HG02885 (cell line): ENCODE results near the gene NCSTN.
A peak's percentile ranks its signal among the peaks of the same experiment; 100 is the strongest.

Experiments used
- ATAC-seq: cut with Tn5 transposase; IDR thresholded peaks from one replicate; pipeline ENCODE4 v1.9.1; 2021; ENCODE audit warnings: mild to moderate bottlenecking; ENCODE audit not compliant: unreplicated experiment, poor library complexity

NCSTN gene

DNA sequence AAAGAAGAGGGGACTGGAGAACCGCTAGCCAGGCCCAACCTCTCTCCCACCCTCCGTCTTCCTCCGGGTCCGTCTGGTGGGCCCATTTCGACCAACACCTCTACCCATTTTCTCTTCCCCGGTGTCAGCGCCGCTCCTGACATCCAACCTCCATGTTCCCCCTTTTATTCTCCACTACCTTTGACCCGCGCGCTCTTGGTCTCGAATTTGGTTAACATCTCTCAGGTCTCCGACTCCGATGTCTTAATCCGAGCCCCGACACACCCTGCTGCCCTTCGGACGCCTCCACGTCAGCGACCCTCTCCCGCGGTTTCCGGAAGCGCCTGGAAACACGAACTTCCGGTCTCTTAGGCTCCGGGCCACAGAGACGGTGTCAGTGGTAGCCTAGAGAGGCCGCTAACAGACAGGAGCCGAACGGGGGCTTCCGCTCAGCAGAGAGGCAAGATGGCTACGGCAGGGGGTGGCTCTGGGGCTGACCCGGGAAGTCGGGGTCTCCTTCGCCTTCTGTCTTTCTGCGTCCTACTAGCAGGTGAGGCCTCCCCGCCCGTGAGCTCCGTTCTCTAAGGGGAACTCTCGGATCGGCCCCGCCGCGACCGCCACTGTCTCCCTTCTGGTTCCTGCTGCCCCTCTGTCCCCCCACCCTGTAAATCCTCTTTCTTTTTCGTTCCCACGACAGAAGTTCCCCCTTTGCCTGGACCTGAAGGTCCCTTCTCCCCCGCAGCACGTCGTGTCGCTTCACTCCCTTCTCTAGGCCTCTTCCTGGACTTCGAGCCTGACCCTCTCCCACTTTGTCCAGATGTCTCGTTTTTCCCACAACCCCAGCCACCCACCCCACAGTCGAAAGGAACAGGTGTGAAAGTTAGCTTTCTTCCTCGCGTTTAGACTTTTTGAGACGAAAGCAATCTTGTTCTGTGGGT is at the start of gene NCSTN, which contains the start of gene COPA:
TSS of gene NCSTN (plus strand) at position 431 of the 917 bp plus-strand sequence. CDS start at position 445, 14 bp downstream.
TSS of gene COPA (minus strand) at position 298 of the 917 bp plus-strand sequence. CDS start at position 218, 80 bp downstream.
- peak; percentile 93 for ATAC-seq

DNA sequence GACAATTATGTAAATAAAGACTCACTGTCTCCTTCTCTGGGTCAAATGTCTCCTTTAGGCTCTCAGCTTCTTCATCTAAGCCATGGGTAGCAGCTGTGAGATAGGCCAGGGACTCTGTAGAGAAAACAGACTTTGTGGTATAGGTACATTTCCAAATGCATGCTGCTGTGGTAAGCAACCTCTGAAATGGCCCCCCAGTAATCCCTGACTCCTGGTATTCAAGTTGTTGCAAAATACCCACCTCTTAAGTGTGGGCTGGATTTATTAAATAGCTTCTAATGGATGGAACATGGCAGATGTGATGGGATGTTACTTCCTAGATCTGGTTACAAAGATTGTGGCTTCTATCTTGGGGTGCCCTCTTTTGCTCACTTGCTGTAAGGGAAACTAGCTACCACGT is 47.1 kb upstream of the NCSTN start:
- no peak for ATAC-seq

DNA sequence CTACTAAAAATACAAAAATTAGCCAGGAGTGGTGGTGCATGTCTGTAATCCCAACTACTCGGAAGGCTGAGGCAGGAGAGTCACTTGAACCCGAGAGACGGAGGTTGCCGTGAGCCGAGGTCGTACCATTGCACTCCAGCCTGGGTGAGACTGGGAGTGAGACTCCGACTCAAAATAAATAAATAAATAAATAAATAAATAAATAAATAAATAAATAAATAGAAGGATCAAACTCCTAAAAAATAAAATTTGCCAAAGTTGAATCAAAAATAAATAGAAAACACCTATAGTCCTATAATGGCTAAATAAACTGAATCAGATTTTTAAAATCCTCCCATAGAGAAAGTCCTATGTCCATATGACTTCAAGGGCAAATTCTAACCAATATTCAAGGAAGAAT is 43.0 kb upstream of the NCSTN start:
- no peak for ATAC-seq

DNA sequence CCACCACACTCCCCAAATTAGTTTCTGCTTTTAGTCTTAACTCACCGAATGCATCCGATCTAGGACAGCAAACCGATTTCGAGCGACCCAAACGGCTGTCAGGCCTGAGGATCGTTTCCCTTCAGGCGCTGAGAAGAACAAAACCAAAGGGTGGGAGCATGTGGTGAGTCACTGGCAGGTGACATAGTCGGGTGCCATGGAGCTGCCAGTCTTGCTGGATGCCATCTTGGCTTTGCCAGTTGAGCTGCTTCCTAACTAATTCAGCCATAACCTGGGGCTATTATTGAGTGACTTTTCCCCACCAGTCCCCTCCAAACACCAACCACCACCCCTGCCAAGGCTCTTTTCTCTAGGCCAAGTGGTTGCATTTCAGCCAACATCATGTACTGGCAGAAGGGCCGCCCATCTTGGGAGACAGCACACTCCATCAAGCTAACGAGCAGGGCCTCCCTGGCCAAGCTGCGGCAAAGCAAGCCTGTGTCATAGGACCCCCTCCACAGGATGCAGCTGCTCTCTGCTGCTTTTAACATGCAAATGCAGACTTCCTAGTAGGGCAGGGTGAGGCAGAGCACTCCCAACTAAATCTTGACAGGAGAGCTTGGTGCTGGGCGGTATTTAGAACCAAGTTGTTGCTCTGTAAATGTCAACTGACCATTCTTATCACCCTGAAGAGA is 35.9 kb upstream of the NCSTN start:
- ATAC-seq = no peak

DNA sequence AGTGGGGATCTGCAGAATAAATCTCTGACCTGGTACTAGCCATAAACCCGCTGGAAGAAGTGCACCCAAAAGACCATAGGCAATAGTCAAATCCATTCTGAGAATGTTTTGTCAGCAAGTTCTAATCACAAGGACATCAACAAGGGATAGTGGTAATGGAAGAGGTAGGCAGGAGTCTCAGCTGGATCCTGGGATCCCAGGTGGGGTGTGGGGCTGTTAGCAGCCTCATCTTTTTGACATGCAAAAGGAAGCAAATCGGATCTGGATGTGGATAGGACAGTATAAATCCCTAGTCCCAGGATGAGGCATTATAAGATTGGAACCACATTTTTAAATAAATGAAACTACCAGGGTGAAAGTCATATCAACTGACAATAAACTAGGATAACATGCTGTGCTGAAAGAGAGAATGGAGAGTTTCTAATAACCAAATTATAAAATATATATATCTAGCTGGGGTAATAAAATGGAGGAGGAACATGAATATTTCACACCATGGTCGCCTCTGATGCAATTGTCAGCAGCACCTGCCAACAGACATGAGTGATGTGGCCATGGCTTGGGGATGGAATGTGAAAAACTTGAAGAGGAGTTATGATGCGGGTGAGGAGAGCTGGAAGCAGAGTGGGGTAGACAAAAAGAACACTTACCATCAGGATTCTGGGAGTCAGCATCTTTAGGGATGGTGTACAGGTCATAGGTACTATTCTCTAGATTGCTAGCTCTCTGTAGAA is 34.6 kb upstream of the NCSTN start:
- ATAC-seq = no peak

DNA sequence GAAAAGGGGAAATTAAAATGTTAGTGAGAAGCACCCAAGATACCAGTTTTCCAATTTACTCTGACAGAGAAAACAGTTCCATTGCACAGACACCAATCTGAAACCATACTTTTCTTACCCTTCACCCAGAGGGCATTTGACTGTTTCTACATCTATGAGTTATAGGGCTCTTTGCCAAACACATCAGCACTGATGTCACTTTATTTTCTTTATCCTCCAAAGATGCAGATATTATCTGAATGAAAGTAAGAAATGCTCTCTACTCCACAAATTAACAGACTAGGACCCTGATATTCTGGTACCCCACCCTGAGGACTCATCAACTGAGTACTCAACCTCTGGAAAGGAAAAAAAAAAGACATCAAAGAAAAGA is 34.0 kb upstream of the NCSTN start:
- no peak for ATAC-seq

DNA sequence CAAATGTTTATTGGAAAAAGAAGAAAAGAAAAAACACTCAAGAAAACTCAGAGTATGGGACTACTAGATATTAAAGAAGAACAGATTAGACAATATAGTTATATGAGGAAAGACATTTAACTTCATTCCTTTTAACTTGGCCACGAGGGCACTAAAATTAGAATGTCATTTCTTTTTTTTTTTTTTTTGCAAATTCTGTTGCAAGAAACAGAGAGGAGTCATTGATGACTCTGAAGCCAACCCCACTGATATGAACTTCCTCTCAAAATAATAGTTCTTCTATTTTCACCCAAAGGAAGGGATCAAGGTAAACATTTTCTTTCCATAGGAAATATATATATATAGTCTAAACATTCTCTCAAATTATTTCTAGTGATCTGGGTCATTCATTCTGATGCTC is 33.6 kb upstream of the NCSTN start:
- ATAC-seq = no peak

DNA sequence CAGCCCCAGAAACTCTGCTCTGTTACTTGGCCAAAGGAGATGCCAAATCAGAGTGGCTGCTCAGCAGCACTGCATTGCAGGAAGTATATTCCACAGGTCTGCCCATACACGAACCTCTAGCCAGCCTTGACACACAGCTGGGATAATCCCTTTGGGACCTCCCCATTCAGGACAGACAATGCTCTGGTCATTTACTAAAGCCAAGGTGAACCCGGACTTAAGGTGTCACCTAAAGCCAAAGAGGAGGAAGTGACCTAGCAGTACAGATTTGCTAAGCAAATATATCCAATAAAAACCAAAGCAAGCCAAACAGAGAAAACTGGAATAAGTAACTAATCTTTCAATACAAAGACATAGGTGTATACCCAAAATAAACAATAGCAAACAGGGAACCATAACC is 27.8 kb upstream of the NCSTN start:
- ATAC-seq = no peak

DNA sequence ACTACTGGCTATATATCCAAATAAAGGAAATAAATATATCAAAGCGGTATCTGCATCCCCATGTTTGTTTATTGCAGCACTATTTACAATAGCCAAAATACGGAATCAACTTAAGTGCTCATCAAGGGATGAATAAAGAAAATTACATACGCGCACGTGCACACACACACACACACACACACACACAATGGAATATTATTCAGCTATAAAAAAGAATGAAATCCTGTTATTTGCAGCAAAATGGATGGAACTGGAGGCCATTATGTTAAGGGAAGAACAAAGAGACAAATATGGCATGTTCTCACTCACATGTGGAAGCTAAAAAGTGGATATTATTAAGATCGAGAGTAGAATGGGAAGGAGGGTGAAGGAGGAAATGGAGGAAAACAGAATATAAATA is 20.4 kb upstream of the NCSTN start:
- no peak for ATAC-seq

DNA sequence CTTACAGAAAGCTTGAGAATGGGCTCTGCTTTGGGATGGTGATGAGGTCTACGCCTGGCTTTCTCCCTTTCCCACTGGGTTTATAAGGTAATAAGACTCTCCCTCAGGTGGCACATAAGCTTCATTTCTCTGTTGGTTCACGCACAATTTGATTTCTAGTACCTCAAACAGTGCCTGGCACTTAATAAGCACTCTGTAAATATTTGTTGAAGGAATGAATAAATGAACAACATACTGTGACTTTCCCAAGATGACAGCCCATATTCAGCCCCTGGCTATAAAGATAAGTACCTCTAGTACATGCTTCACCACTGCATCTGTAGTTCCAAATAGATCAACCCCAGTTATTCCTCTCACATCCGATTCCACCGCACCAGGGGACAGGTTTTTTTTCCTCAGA is 17.9 kb upstream of the NCSTN start:
- ATAC-seq = no peak

DNA sequence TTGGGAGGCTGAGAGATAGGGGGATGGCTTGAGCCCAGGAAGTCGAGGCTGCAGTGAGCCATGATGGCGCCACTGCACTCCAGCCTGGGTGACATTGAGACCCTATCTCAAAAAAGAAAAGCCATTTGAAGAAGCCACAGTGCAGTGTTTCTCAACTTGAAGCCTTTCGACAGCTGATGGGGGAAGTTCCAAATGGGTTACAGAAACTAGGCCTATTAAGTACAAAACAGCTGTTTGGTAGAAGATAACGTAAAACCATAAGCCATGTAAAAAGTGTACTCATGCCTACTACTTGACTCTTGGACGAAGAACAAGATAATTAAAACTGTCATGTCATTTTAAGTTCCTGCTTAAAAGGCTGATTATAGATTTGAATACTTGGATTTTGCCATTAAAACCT is 16.8 kb upstream of the NCSTN start:
- ATAC-seq = no peak

DNA sequence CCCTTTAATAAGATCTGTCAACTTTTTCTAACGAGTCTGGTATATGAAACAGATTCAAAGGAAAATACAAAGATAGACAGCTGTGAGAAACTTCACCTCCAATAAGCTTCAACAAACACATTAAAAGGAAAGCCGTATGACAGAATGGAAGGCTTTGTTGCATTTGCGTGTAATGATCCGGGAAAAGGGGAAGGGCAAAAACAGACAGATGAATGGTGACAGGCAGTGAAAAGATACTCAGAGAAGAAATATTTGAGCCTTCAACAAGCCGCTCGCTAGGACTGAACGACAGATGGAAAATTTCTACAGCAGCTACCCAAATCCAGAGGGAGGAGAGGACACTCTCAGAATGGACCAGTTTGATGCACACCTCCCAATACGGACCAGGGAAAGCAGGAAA is 15.0 kb upstream of the NCSTN start:
- ATAC-seq = no peak

DNA sequence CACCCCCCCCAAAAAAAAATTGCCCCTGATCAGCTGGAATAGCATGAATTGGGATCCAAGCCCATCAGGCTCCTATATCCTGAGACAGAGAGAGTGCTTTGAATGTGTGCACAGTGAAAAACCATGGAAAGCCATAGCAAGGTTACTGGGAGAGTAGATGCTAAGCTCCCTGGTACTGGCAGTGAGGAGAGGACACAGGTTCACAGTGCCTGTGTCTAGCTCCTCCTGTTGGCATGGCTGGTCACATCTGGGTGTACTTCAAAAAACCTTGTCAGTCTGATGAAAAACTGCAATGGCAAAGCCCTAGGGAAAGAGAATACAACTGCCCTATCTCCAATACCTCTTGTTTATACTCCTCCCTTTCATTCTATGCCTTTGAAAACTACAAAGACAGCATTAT is 13.1 kb upstream of the NCSTN start:
- ATAC-seq = no peak

DNA sequence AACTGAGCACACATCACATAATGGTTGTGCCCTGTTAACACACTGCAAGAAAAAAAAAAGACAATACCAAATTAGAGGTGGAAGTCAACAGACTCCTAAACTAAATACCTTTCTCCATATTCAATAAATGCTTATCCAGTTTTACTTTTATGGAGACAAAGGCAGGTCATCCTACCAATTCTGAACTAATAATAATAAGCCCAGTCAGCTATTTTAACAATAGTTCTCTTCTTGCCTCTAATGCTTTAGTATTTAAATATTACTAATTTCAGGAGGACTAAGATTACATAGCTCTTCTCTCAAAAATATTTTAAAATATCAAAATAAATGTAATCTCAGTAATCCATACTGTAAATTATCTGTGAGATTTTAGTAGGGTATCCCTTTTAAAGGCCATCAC is 10.7 kb upstream of the NCSTN start:
- ATAC-seq = no peak

DNA sequence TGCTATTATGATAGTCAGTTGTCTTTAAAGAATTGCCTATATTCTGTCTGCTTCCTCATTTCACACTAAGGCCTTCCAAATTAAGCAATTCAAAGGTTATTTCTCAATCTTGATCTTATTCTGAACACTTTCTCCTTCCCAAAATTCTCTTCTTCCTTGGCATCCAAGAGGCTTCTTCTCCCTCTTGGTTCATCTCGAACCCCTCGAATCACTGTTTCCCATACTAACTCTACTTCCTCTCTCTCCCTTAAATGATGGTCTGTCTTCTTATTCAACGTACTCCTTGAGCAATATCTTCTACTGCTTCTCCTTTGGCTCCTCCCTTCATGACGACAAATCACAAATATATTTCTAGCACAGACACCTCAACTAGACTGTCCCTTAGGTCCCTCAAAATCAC is 4.6 kb upstream of the NCSTN start:
- no peak for ATAC-seq

DNA sequence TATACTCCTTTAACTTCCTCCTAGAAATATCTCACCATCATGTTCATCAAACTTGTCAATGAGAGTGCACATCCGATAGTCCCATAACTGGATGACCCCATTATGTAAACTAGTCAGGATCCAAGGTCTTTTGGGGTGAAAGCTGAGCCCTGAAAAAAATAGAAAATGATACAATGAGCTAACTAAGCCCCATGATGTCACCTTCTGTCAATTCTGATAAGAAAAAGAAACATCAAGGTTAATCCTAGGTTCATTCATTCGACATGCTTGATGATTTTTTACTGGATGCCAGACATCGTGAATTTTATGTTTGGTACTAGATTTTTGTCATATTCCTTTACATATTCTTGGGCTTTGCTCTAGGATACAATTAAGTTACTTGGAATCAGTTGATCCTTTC is 3.0 kb upstream of the NCSTN start:
- ATAC-seq = no peak

DNA sequence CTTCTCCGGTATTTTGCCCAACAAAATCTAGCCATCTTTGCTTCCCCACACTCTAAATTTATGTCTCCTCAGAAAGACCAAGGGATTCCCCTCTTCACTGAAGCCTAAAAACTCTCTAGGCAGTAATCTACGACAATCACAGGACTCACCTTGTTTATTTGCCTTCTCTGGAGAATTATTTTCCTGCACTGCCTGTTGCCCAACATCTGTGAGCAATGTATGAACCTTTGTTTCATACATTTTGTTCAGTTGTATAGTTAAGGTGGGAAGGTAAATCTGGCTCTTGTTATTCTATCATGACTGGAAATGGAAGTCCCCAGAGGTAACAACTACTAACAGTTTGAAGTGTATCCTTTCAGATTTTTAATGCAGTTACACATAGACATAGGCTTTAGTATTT is 2.3 kb upstream of the NCSTN start:
- ATAC-seq = no peak

DNA sequence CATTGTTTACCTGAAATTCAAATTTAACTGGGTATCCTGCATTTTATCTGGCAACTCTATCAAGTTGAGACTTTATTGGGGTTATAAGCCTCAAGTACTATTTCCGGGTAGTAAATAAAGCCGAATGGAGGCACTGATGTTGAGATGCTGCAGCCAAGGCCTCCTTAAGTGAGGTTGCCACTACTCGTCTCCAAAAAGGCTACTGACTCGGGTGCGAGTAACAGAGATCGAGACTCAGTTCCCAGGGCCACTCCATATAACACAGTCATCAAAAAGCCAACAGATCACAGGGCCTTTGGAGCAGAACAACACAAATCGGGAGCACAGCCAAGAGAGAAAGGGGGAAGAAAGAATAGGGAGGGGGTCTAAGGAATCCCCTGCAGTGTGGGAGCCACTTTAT is 657 bp upstream of the NCSTN start:
- no peak for ATAC-seq

DNA sequence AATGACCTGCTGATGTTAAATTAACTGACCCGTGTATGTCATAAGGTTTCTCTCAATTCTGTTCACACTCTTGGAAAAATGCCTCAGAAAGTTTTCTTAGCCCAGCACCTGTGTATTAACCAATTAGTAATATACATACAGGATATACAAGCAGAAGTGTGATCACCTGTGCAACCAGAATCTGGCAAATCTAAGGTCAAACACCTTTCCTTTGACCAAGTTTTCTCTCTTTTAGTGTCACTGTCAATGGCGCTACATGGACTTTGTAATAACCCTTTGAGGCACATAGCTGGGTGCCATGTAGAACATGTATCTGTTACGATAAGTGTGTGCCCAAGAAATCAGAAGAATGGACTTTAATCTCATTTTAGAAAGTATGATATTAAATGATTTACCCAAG is 1.1 kb downstream of the NCSTN start:
- ATAC-seq = no peak

DNA sequence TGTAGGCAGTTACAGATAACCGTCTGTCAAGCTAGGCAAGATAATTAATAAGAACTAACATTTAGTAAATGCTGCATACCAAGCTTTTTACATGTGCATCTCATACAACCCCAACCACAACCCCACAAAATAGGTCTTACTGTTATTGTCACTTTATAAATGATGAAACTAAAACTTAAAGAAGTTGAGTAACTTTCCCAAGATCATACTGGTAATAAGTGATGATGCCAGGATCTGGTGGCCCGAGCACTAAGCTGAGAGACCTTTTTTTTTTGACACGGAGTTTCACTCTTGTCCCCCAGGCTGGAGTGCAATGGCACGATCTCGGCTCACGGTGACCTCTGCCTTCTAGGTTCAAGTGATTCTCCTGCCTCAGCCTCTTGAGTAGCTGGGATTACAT is 1.8 kb downstream of the NCSTN start:
- ATAC-seq = no peak

DNA sequence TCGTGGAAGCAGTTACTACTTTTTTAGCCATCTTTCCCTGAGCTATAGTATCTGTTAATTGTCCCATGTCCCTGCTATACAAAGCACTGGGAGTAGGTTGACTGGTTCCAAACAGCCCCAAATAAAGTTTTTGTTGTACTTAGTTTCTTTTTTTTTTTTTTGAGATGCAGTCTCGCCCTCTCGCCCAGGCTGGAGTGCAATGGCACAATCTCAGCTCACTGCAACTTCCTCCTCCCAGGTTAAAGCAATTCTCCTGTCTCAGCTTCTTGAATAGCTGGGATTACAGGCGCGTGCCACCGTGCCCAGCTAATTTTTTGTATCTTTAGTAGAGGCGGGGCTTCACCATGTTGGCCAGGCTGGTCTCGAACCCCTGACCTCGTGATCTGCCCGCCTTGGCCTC is 3.3 kb downstream of the NCSTN start:
- no peak for ATAC-seq
